ENCODE results near the gene GRM1. TPM values are rescaled to one million over a fixed set of nuclear protein-coding genes. Genes with fewer than 3 reads are reported as not detected.
"Not testable (repeated sequence)": the region's sequence is repeated elsewhere in the genome, so short reads cannot be mapped to it uniquely, and the experiment has no call there.

GRM1 gene
- polyA plus RNA-seq, 3 donors: not detected

DNA sequence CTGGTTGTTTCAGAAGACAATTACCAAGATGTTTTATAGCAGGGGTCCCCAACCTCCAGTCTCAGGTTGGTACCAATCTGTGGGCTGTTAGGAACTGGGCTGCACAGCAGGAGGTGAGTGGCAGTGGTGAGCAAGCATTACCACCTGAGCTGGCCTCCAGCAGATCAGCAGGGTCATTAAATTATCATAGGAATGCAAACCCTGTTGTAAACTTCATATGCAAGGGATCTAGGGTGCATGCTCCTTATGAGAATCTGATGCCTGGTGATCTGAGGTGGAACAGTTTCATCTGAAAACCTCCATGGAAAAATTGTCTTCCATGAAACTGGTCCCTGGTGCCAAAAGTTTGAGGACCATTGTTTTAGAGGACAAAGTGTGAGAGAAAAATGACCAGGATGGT is 240.6 kb downstream of the GRM1 start:
- Mint-ChIP-seq H3K27ac (no peak overlapping the region), H3K27me3 (ENCODE audit: low read depth in 3 of 3) (peaks cover 0 to 3% (median 2%) of the 10 kb centered on the region in 3 donors), H3K4me3 (no peak overlapping the region), H3K9me3 (peaks cover 0 to 3% (median 0%) of the 10 kb centered on the region in 7 donors), H3K4me1 (no peaks in the 10 kb centered on the region), H3K36me3 (no peaks in the 10 kb centered on the region)
- intact Hi-C loops (cut with micrococcal nuclease): no loop called here
- Histone ChIP-seq H2AFZ (ENCODE audit: insufficient read depth, low read depth, low read length, poor library complexity, severe bottlenecking) (no peak overlapping the region), H3K27me3 (ENCODE audit: control insufficient read depth in 2 of 2, insufficient read depth in 2 of 2, low read length in 2 of 2) (no peaks in the 10 kb centered on the region), H3K27ac (ENCODE audit: low read depth in 1 of 2, low read length in 2 of 2) (no peak overlapping the region), H3K79me2 (ENCODE audit: insufficient read depth, low read length) (no peaks in the 10 kb centered on the region), H3K4me2 (replicated peaks; ENCODE audit: extremely low read depth, low read length, poor library complexity, severe bottlenecking) (no peak overlapping the region), H3K9me3 (replicated peaks in 1 of 2; ENCODE audit: control insufficient read depth in 1 of 2, insufficient read depth in 1 of 2, low read length in 2 of 2) (no peaks in the 10 kb centered on the region), H3K4me1 (ENCODE audit: control insufficient read depth in 1 of 2, insufficient read depth in 2 of 2, low read length in 2 of 2) (no peaks in the 10 kb centered on the region), H3K4me3 (replicated peaks in 1 of 3; ENCODE audit: low read depth in 2 of 3, low read length in 3 of 3) (no peak overlapping the region), H3K36me3 (replicated peaks in 1 of 2; ENCODE audit: control insufficient read depth in 1 of 2, insufficient read depth in 2 of 2, low read length in 2 of 2) (no peaks in the 10 kb centered on the region), H4K20me1 (ENCODE audit: insufficient read depth, low read length) (no peaks in the 10 kb centered on the region), H3K9ac (ENCODE audit: insufficient read depth, low read length, poor library complexity, severe bottlenecking) (no peak overlapping the region)
- DNase-seq: no peak
- TF ChIP-seq, protein P1, sequence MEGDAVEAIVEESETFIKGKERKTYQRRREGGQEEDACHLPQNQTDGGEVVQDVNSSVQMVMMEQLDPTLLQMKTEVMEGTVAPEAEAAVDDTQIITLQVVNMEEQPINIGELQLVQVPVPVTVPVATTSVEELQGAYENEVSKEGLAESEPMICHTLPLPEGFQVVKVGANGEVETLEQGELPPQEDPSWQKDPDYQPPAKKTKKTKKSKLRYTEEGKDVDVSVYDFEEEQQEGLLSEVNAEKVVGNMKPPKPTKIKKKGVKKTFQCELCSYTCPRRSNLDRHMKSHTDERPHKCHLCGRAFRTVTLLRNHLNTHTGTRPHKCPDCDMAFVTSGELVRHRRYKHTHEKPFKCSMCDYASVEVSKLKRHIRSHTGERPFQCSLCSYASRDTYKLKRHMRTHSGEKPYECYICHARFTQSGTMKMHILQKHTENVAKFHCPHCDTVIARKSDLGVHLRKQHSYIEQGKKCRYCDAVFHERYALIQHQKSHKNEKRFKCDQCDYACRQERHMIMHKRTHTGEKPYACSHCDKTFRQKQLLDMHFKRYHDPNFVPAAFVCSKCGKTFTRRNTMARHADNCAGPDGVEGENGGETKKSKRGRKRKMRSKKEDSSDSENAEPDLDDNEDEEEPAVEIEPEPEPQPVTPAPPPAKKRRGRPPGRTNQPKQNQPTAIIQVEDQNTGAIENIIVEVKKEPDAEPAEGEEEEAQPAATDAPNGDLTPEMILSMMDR (IDR thresholded peaks at IDR 0.05): no peak

DNA sequence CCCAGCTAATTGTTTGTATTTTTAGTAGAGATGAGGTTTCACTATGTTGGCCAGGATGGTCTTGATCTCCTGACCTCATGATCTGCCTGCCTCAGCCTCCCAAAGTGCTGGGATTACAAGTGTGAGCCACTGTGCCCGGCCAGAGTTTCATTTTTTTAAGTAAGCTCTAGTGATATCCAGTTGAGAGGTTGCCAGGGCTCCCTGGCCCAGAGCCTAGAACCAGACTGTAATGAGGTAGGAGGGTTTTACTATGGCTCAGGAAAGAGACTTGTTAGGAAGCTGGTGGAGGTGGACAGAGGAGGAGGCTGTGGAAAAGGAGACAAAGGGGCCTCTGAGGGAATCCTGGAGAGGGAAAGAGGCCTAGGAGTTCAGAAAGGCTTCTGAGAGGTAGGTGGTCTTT is 242.3 kb downstream of the GRM1 start:
- H3K4me1 Mint-ChIP-seq; H3K9me3 Mint-ChIP-seq; H3K9ac ChIP-seq (ENCODE audit: insufficient read depth, low read length, poor library complexity, severe bottlenecking); H3K27me3 ChIP-seq (ENCODE audit: control insufficient read depth in 2 of 2, insufficient read depth in 2 of 2, low read length in 2 of 2); H3K4me3 ChIP-seq (replicated peaks in 1 of 3; ENCODE audit: low read depth in 2 of 3, low read length in 3 of 3); H3K4me1 ChIP-seq (ENCODE audit: control insufficient read depth in 1 of 2, insufficient read depth in 2 of 2, low read length in 2 of 2); H3K36me3 ChIP-seq (replicated peaks in 1 of 2; ENCODE audit: control insufficient read depth in 1 of 2, insufficient read depth in 2 of 2, low read length in 2 of 2); H3K27ac Mint-ChIP-seq; DNase-seq; H3K27me3 Mint-ChIP-seq (ENCODE audit: low read depth in 3 of 3); H3K79me2 ChIP-seq (ENCODE audit: insufficient read depth, low read length); H3K36me3 Mint-ChIP-seq; H3K9me3 ChIP-seq (replicated peaks in 1 of 2; ENCODE audit: control insufficient read depth in 1 of 2, insufficient read depth in 1 of 2, low read length in 2 of 2); H3K27ac ChIP-seq (ENCODE audit: low read depth in 1 of 2, low read length in 2 of 2); H3K4me3 Mint-ChIP-seq; H2AFZ ChIP-seq (ENCODE audit: insufficient read depth, low read depth, low read length, poor library complexity, severe bottlenecking); H4K20me1 ChIP-seq (ENCODE audit: insufficient read depth, low read length); H3K4me2 ChIP-seq (replicated peaks; ENCODE audit: extremely low read depth, low read length, poor library complexity, severe bottlenecking); intact Hi-C loops (cut with micrococcal nuclease): not testable (repeated sequence)
- 100% methylated on average over 1 of the region's 1 CpG for WGBS (ENCODE audit: insufficient coverage)

All from CD14-positive monocyte (primary cell).